ENCODE data around the gene SPDYA.

The SPDYA gene

GRCh38 chr2:28870146-28870891, 59.7 kb downstream of the SPDYA start, which contains the start of gene TRMT61B:
Gene TRMT61B, minus strand, starts transcription at chr2:28870309. Its CDS starts 32 bp downstream, at chr2:28870277.
- no peaks in the 10 kb centered on the region for H3K27me3 ChIP-seq (ENCODE audit: insufficient read depth, low read length)
- H3K4ac ChIP-seq (ENCODE audit: low read depth, low read length), result peak within 1 kb of the TSS; percentile 37

GRCh38 chr2:28871620-28872019, 61.0 kb downstream of the SPDYA start:
- H3K4me3 ChIP-seq (ENCODE audit: low read depth, low read length), result no peak overlapping the region
- H2BK5ac ChIP-seq (ENCODE audit: low read depth, low read length, poor library complexity), result no peak overlapping the region
- no peaks in the 10 kb centered on the region for H3K9me3 ChIP-seq (ENCODE audit: insufficient read depth, low read depth, low read length)
- no peak overlapping the region for H3K27ac ChIP-seq (ENCODE audit: low read depth, low read length)
- H3K4ac ChIP-seq (ENCODE audit: low read depth, low read length), result no peak overlapping the region
- no peak overlapping the region for H3K14ac ChIP-seq (ENCODE audit: low read length)
- no peaks in the 10 kb centered on the region for H3K79me1 ChIP-seq (ENCODE audit: low read length)
- no peak for DNase-seq
- H3K4me1 ChIP-seq (ENCODE audit: control insufficient read depth in 1 of 2, insufficient read depth in 2 of 2, low read length in 2 of 2), result peaks cover 0 to 2% of the 10 kb centered on the region in 2 experiments
- H3K18ac ChIP-seq (ENCODE audit: low read length), result no peak overlapping the region
- H4K8ac ChIP-seq (ENCODE audit: low read depth, low read length), result no peak overlapping the region
- H2BK12ac ChIP-seq (ENCODE audit: low read length), result no peak overlapping the region
- no peaks in the 10 kb centered on the region for H3K36me3 ChIP-seq (ENCODE audit: control insufficient read depth in 1 of 2, insufficient read depth in 2 of 2, low read length in 2 of 2)
- H4K12ac ChIP-seq (ENCODE audit: low read depth, low read length), result no peak overlapping the region
- no peak overlapping the region for H2AFZ ChIP-seq (ENCODE audit: insufficient read depth, low read length, poor library complexity)
- no peak overlapping the region for H3K4me2 ChIP-seq (ENCODE audit: low read length)
- no peak overlapping the region for H2BK120ac ChIP-seq (ENCODE audit: insufficient read depth, low read length, poor library complexity)
- H2AK5ac ChIP-seq (ENCODE audit: low read length), result no peak overlapping the region
- H3K79me2 ChIP-seq (ENCODE audit: control insufficient read depth, insufficient read depth, low read length, poor library complexity), result no peaks in the 10 kb centered on the region
- H3K9ac ChIP-seq (ENCODE audit: low read length), result no peak overlapping the region
- no peak overlapping the region for H3K23ac ChIP-seq (ENCODE audit: low read length)
- WGBS (ENCODE audit: extremely low coverage, insufficient coverage, insufficient read length), result no CpG with 5 or more reads among the region's 3 CpGs
- H4K91ac ChIP-seq (ENCODE audit: low read depth, low read length), result no peak overlapping the region
- no peaks in the 10 kb centered on the region for H3K27me3 ChIP-seq (ENCODE audit: insufficient read depth, low read length)

More at GRCh38 chr2:28870146-28870891, 59.7 kb downstream of the SPDYA start, which contains the start of gene TRMT61B:
- no peak within 1 kb of the TSS for H2BK120ac ChIP-seq (ENCODE audit: insufficient read depth, low read length, poor library complexity)
- H3K27ac ChIP-seq (ENCODE audit: low read depth, low read length), result no peak within 1 kb of the TSS
- H3K9ac ChIP-seq (ENCODE audit: low read length), result peak within 1 kb of the TSS; percentile 88
- H3K4me1 ChIP-seq (ENCODE audit: control insufficient read depth in 1 of 2, insufficient read depth in 2 of 2, low read length in 2 of 2), result peaks cover 0 to 2% of the 10 kb centered on the region in 2 experiments
- H3K9me3 ChIP-seq (ENCODE audit: insufficient read depth, low read depth, low read length), result no peaks in the 10 kb centered on the region
- no peak within 1 kb of the TSS for H2AK5ac ChIP-seq (ENCODE audit: low read length)
- no peaks in the 10 kb centered on the region for H3K79me1 ChIP-seq (ENCODE audit: low read length)
- H2BK5ac ChIP-seq (ENCODE audit: low read depth, low read length, poor library complexity), result no peak within 1 kb of the TSS
- no peak within 1 kb of the TSS for H2BK12ac ChIP-seq (ENCODE audit: low read length)
- peak within 1 kb of the TSS; percentile 57 for H4K12ac ChIP-seq (ENCODE audit: low read depth, low read length)
- H3K23ac ChIP-seq (ENCODE audit: low read length), result no peak within 1 kb of the TSS
- peak within 1 kb of the TSS; percentile 95 for H3K4me3 ChIP-seq (ENCODE audit: low read depth, low read length)
- DNase-seq, result peak; percentile 98 to 99
- no peaks in the 10 kb centered on the region for H3K36me3 ChIP-seq (ENCODE audit: control insufficient read depth in 1 of 2, insufficient read depth in 2 of 2, low read length in 2 of 2)
- H3K18ac ChIP-seq (ENCODE audit: low read length), result peak within 1 kb of the TSS; percentile 26
- no CpG with 5 or more reads among the region's 57 CpGs for WGBS (ENCODE audit: extremely low coverage, insufficient coverage, insufficient read length)
- H3K14ac ChIP-seq (ENCODE audit: low read length), result peak within 1 kb of the TSS; percentile 33
- peak within 1 kb of the TSS; percentile 29 for H4K91ac ChIP-seq (ENCODE audit: low read depth, low read length)
- H3K4me2 ChIP-seq (ENCODE audit: low read length), result peak within 1 kb of the TSS; percentile 86
- peak within 1 kb of the TSS; percentile 75 for H2AFZ ChIP-seq (ENCODE audit: insufficient read depth, low read length, poor library complexity)
- peak within 1 kb of the TSS; percentile 90 for H4K8ac ChIP-seq (ENCODE audit: low read depth, low read length)
- no peaks in the 10 kb centered on the region for H3K79me2 ChIP-seq (ENCODE audit: control insufficient read depth, insufficient read depth, low read length, poor library complexity)

GRCh38 chr2:28880193-28880592, 69.6 kb downstream of the SPDYA start:
- Histone ChIP-seq H3K36me3 (ENCODE audit: control insufficient read depth in 1 of 2, insufficient read depth in 2 of 2, low read length in 2 of 2) (no peaks in the 10 kb centered on the region), H2AFZ (ENCODE audit: insufficient read depth, low read length, poor library complexity) (no peak overlapping the region), H2AK5ac (ENCODE audit: low read length) (no peak overlapping the region), H2BK12ac (ENCODE audit: low read length) (no peak overlapping the region), H2BK5ac (ENCODE audit: low read depth, low read length, poor library complexity) (no peak overlapping the region), H3K27ac (ENCODE audit: low read depth, low read length) (no peak overlapping the region), H3K4me1 (ENCODE audit: control insufficient read depth in 1 of 2, insufficient read depth in 2 of 2, low read length in 2 of 2) (no peaks in the 10 kb centered on the region), H4K91ac (ENCODE audit: low read depth, low read length) (no peak overlapping the region), H3K14ac (ENCODE audit: low read length) (no peak overlapping the region), H3K4me2 (ENCODE audit: low read length) (no peak overlapping the region), H3K79me1 (ENCODE audit: low read length) (no peaks in the 10 kb centered on the region), H3K4ac (ENCODE audit: low read depth, low read length) (no peak overlapping the region), H3K9ac (ENCODE audit: low read length) (no peak overlapping the region), H4K12ac (ENCODE audit: low read depth, low read length) (no peak overlapping the region), H3K9me3 (ENCODE audit: insufficient read depth, low read depth, low read length) (peaks cover 1% of the 10 kb centered on the region), H3K23ac (ENCODE audit: low read length) (no peak overlapping the region), H3K27me3 (ENCODE audit: insufficient read depth, low read length) (no peaks in the 10 kb centered on the region), H3K18ac (ENCODE audit: low read length) (no peak overlapping the region), H3K79me2 (ENCODE audit: control insufficient read depth, insufficient read depth, low read length, poor library complexity) (no peaks in the 10 kb centered on the region), H4K8ac (ENCODE audit: low read depth, low read length) (no peak overlapping the region), H2BK120ac (ENCODE audit: insufficient read depth, low read length, poor library complexity) (no peak overlapping the region), H3K4me3 (ENCODE audit: low read depth, low read length) (no peak overlapping the region)
- WGBS (ENCODE audit: extremely low coverage, insufficient coverage, insufficient read length), result no CpG with 5 or more reads among the region's 1 CpG
- DNase-seq, result no peak

- no peak overlapping the region for H3K27ac ChIP-seq (ENCODE audit: low read depth, low read length)
- H3K4ac ChIP-seq (ENCODE audit: low read depth, low read length), result no peak overlapping the region
- H3K9me3 ChIP-seq (ENCODE audit: insufficient read depth, low read depth, low read length), result no peaks in the 10 kb centered on the region
- no peak overlapping the region for H3K4me2 ChIP-seq (ENCODE audit: low read length)
- H3K23ac ChIP-seq (ENCODE audit: low read length), result no peak overlapping the region
- H4K8ac ChIP-seq (ENCODE audit: low read depth, low read length), result no peak overlapping the region
- peak in 1 of 2 donors; percentile 32 for DNase-seq
- no peak overlapping the region for H3K9ac ChIP-seq (ENCODE audit: low read length)
- H2BK120ac ChIP-seq (ENCODE audit: insufficient read depth, low read length, poor library complexity), result no peak overlapping the region
- H2BK12ac ChIP-seq (ENCODE audit: low read length), result no peak overlapping the region
- H3K18ac ChIP-seq (ENCODE audit: low read length), result no peak overlapping the region
- H2BK5ac ChIP-seq (ENCODE audit: low read depth, low read length, poor library complexity), result no peak overlapping the region
- H3K4me3 ChIP-seq (ENCODE audit: low read depth, low read length), result no peak overlapping the region
- no peak overlapping the region for H2AFZ ChIP-seq (ENCODE audit: insufficient read depth, low read length, poor library complexity)
- H3K79me2 ChIP-seq (ENCODE audit: control insufficient read depth, insufficient read depth, low read length, poor library complexity), result peaks cover 15% of the 10 kb centered on the region
- H3K79me1 ChIP-seq (ENCODE audit: low read length), result peaks cover 5% of the 10 kb centered on the region
- H3K4me1 ChIP-seq (ENCODE audit: control insufficient read depth in 1 of 2, insufficient read depth in 2 of 2, low read length in 2 of 2), result no peaks in the 10 kb centered on the region
- no peak overlapping the region for H4K91ac ChIP-seq (ENCODE audit: low read depth, low read length)
- no peak overlapping the region for H4K12ac ChIP-seq (ENCODE audit: low read depth, low read length)
- no CpG with 5 or more reads among the region's 21 CpGs for WGBS (ENCODE audit: extremely low coverage, insufficient coverage, insufficient read length)
- no peak overlapping the region for H3K14ac ChIP-seq (ENCODE audit: low read length)
- no peaks in the 10 kb centered on the region for H3K27me3 ChIP-seq (ENCODE audit: insufficient read depth, low read length)
- H3K36me3 ChIP-seq (ENCODE audit: control insufficient read depth in 1 of 2, insufficient read depth in 2 of 2, low read length in 2 of 2), result no peaks in the 10 kb centered on the region
- H2AK5ac ChIP-seq (ENCODE audit: low read length), result no peak overlapping the region
Measured at GRCh38 chr2:28893488-28893887, 82.9 kb downstream of the SPDYA start.

Measured in trophoblast cell (in vitro differentiated cells and primary cell).